Measurements from ENCODE around the gene RALB. TPM values are rescaled to one million over a fixed set of nuclear protein-coding genes. Genes with fewer than 3 reads are reported as not detected.

Gene RALB
- polyA plus RNA-seq, 2 of the 4 experiments (the other 2 are of a cell fraction): 72.9 to 76.5 TPM

GRCh38 chr2:120317916-120318315, 65.3 kb downstream of the RALB start:
- Histone ChIP-seq H3K4me3 (no peak overlapping the region), H3K4me2 (no peak overlapping the region), H3K4me1 (0 out of 3 replicates have a peak, but pooled peaks cover 3% of the 10 kb centered on the region), H3K27ac (no peak overlapping the region), H3K9me3 (no peaks in the 10 kb centered on the region)
- ATAC-seq (no peak), FAIRE-seq (no peak), DNase-seq (ENCODE audit: low read depth in 1 of 2, low spot score in 1 of 2) (no peak)
- TF ChIP-seq REST (IDR thresholded peaks at IDR 0.05) (no peak), ATOH8 (CRISPR knock-in tag; IDR thresholded peaks at IDR 0.05; ENCODE audit: low read depth) (no peak), ZNF302 (CRISPR knock-in tag; IDR thresholded peaks at IDR 0.05) (no peak), GATA3 (IDR thresholded peaks at IDR 0.05; ENCODE audit: borderline replicate concordance) (no peak), CBX8 (IDR thresholded peaks at IDR 0.05) (no peak), MAZ (IDR thresholded peaks at IDR 0.05; ENCODE audit: borderline replicate concordance, low read depth, low read length) (no peak), KDM1A (IDR thresholded peaks at IDR 0.05; ENCODE audit: low read depth) (no peak), USF2 (IDR thresholded peaks at IDR 0.05) (no peak), MYC (IDR thresholded peaks at IDR 0.05; ENCODE audit: borderline replicate concordance, low read length) (no peak)
- 85% methylated on average over 8 of the region's 8 CpGs for WGBS (ENCODE audit: missing lambda C conversion rate)
- CTCF ChIA-PET: interaction anchor here (1.0 to 1.5 kb wide), 3 partner anchors 14 to 363 kb away, joined by 3 to 6 read pairs (median 3); no protein-coding TSS in a partner anchor
- POLR2A ChIA-PET: no interaction called here

- ATAC-seq (no peak), DNase-seq (ENCODE audit: low read depth in 1 of 2, low spot score in 1 of 2) (no peak), FAIRE-seq (no peak)
- no peaks in the 10 kb centered on the region for H3K4me1 ChIP-seq
- no peak for TF ChIP-seq TP53 (CRISPR knock-in tag; IDR thresholded peaks at IDR 0.05)
- TF ChIP-seq CBX8 (IDR thresholded peaks at IDR 0.05): no peak
- no peak for TF ChIP-seq CHD4 (IDR thresholded peaks at IDR 0.05; ENCODE audit: borderline replicate concordance)
- TF ChIP-seq JUNB (IDR thresholded peaks at IDR 0.05): no peak
- TF ChIP-seq RAD21 (conservative IDR thresholded peaks at IDR 0.05 in 1 of 2, IDR thresholded peaks at IDR 0.05 in 1 of 2): no peak
- no peak for TF ChIP-seq CBX2 (IDR thresholded peaks at IDR 0.05; ENCODE audit: borderline replicate concordance, low read depth)
- no peak for TF ChIP-seq FOSB (CRISPR knock-in tag; IDR thresholded peaks at IDR 0.05)
- no peak for TF ChIP-seq SREBF2 (IDR thresholded peaks at IDR 0.05)
- ChIA-PET POLR2A (no interaction called here), CTCF (interaction anchor here (0.7 to 1.5 kb wide), 3 partner anchors 13 to 362 kb away, joined by 3 to 6 read pairs (median 3); no protein-coding TSS in a partner anchor)
- no peak overlapping the region for H3K4me3 ChIP-seq
- no peaks in the 10 kb centered on the region for H3K9me3 ChIP-seq
- no peak overlapping the region for H3K27ac ChIP-seq
- H3K4me2 ChIP-seq: no peak overlapping the region
- 59% methylated on average over 8 of the region's 8 CpGs for WGBS (ENCODE audit: missing lambda C conversion rate)
Observed at GRCh38 chr2:120318626-120319025, 66.0 kb downstream of the RALB start.

GRCh38 chr2:120319123-120319522, 66.5 kb downstream of the RALB start:
- Histone ChIP-seq H3K27ac (no peak overlapping the region), H3K4me3 (no peak overlapping the region), H3K9me3 (no peaks in the 10 kb centered on the region), H3K4me1 (no peaks in the 10 kb centered on the region), H3K4me2 (no peak overlapping the region)
- FAIRE-seq (no peak), DNase-seq (ENCODE audit: low read depth in 1 of 2, low spot score in 1 of 2) (no peak), ATAC-seq (no peak)
- ChIA-PET CTCF (interaction anchor here (0.7 to 1.5 kb wide), 2 partner anchors 13 to 210 kb away, joined by 3 to 6 read pairs; no protein-coding TSS in a partner anchor), POLR2A (no interaction called here)
- WGBS (ENCODE audit: missing lambda C conversion rate): 79% methylated on average over 10 of the region's 10 CpGs
- no peak for TF ChIP-seq SREBF2 (IDR thresholded peaks at IDR 0.05)
- TF ChIP-seq REST (IDR thresholded peaks at IDR 0.05): no peak
- no peak for TF ChIP-seq NPAS2 (CRISPR knock-in tag; IDR thresholded peaks at IDR 0.05; ENCODE audit: borderline replicate concordance)
- TF ChIP-seq CBX8 (IDR thresholded peaks at IDR 0.05): no peak
- no peak for TF ChIP-seq ZFP36 (IDR thresholded peaks at IDR 0.05; ENCODE audit: borderline replicate concordance, partially characterized antibody)
- TF ChIP-seq JUN (IDR thresholded peaks at IDR 0.05): no peak
- TF ChIP-seq CBX2 (IDR thresholded peaks at IDR 0.05; ENCODE audit: borderline replicate concordance, low read depth): no peak
- no peak for TF ChIP-seq FOSB (CRISPR knock-in tag; IDR thresholded peaks at IDR 0.05)
- TF ChIP-seq JUNB (IDR thresholded peaks at IDR 0.05): no peak

Measured in A549 (cell line).